ENCODE data around the gene CCDC15. TPM values are rescaled to one million over a fixed set of nuclear protein-coding genes. Genes with fewer than 3 reads are reported as not detected.
"Not testable (repeated sequence)": the region's sequence is repeated elsewhere in the genome, so short reads cannot be mapped to it uniquely, and the experiment has no call there.

Gene CCDC15
- polyA plus RNA-seq, 3 donors, result 3.7 to 4.4 (median 4.2) TPM

- no peak for DNase-seq (ENCODE audit: low read depth in 3 of 3, low spot score in 2 of 3)
These were observed 15.0 kb upstream of the CCDC15 start for GRCh38 chr11:124938970-124939369.

DNA sequence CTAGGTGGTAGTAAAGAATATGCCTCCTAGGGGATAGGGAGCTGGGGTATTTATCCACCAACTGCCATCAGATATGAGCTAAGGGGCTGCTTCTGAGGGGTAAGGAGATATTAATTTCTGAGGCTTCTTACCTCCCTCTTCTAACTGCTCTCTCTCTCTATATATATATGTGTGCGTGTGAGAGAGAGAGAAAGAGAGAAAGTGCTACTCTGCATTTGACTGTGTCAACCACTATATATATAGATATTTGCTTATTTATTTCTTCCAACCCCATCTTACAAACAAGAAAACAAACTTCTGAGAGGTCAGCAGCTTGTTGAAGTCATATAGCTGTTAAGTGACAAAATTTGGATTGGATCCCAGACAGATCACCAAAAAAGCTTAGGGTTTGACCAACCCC lies 12.3 kb upstream of the CCDC15 start:
- no peak for DNase-seq (ENCODE audit: low read depth in 3 of 3, low spot score in 2 of 3)

DNA sequence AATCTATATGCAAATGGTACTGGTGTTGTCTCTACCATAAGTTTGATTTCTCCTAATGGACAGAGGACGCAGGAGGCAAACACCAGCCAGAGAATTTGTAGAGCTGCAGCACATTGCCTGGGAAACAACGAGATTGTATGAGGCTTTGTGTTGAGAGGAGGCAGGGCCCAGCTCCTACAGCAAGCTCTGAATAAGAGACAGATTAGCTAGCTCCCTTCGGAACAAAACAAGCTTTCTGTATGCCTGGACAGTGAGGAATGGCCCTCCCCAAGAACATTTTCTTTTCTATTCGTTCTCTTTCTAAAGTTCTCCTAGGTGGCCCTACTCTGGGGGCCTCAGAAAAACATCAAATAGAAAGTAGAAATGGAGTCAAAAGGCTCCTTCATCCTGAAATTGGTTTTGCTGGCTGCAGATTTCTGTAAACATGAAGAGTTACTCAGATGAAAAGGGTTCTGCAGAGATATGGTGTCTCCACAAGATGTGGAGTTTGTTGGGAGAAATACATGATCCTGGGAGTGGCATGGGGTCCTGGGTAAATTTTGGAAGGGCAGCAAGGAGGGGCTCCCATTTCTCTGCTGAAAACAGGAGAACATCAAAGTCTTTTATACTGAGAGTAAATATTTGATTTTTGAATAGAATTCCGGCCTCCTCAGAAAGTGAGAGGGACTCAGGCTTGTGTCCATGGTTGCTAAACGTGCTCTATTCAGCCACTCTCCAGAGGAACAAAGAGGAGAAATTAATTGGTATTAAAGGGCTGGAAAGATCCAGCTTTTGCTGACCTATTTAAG lies 11.3 kb upstream of the CCDC15 start:
- DNase-seq (ENCODE audit: low read depth in 3 of 3, low spot score in 2 of 3), result no peak

GRCh38 chr11:124943254-124943616 lies 10.8 kb upstream of the CCDC15 start:
- no peak for DNase-seq (ENCODE audit: low read depth in 3 of 3, low spot score in 2 of 3)

GRCh38 chr11:124943741-124944140 lies 10.3 kb upstream of the CCDC15 start:
- DNase-seq (ENCODE audit: low read depth in 3 of 3, low spot score in 2 of 3), result no peak

- DNase-seq (ENCODE audit: low read depth in 3 of 3, low spot score in 2 of 3), result no peak
These were observed 9.4 kb upstream of the CCDC15 start for GRCh38 chr11:124944565-124944964.

- DNase-seq (ENCODE audit: low read depth in 3 of 3, low spot score in 2 of 3), result no peak
These were observed 8.2 kb upstream of the CCDC15 start for GRCh38 chr11:124945826-124946225.

DNA sequence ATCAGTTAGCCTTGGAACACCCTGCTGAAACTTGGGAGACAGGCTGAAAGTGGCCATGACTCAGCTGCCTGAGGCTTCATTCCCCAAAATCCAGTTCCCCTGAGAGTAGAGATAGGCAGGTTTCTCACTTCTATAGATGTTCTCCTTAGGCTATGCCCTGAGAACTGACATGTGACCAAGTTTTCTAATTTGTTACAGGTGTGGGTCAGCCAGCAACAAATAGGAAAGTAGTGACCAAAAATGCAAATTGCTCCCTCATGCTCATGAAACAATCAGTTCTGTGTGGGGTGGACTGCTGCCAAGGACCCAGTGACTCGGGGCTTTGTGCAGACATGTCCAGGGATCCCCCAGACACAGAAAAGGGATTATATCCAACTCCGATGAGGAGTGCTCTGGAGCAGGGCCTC lies 7.3 kb upstream of the CCDC15 start:
- no peak for DNase-seq (ENCODE audit: low read depth in 3 of 3, low spot score in 2 of 3)

- no peak for DNase-seq (ENCODE audit: low read depth in 3 of 3, low spot score in 2 of 3)
These were observed 3.2 kb upstream of the CCDC15 start for GRCh38 chr11:124950601-124951330.

GRCh38 chr11:124951341-124951740 lies 2.7 kb upstream of the CCDC15 start:
- no peak for DNase-seq (ENCODE audit: low read depth in 3 of 3, low spot score in 2 of 3)

- DNase-seq (ENCODE audit: low read depth in 3 of 3, low spot score in 2 of 3), result no peak
These were observed 571 bp downstream of the CCDC15 start for GRCh38 chr11:124954590-124954955.

GRCh38 chr11:124955035-124955434 lies 1.0 kb downstream of the CCDC15 start:
- no peak for DNase-seq (ENCODE audit: low read depth in 3 of 3, low spot score in 2 of 3)

- DNase-seq (ENCODE audit: low read depth in 3 of 3, low spot score in 2 of 3), result peak; percentile 40 to 59 (median 56)
These were observed 8.1 kb downstream of the CCDC15 start for GRCh38 chr11:124961972-124962609.

- DNase-seq (ENCODE audit: low read depth in 3 of 3, low spot score in 2 of 3), result not testable (repeated sequence)
These were observed 14.2 kb downstream of the CCDC15 start for GRCh38 chr11:124968197-124968596.

- no peak for DNase-seq (ENCODE audit: low read depth in 3 of 3, low spot score in 2 of 3)
These were observed 16.9 kb downstream of the CCDC15 start for GRCh38 chr11:124970925-124971324.

- no peak for DNase-seq (ENCODE audit: low read depth in 3 of 3, low spot score in 2 of 3)
These were observed 17.8 kb downstream of the CCDC15 start for GRCh38 chr11:124971810-124972209.

DNA sequence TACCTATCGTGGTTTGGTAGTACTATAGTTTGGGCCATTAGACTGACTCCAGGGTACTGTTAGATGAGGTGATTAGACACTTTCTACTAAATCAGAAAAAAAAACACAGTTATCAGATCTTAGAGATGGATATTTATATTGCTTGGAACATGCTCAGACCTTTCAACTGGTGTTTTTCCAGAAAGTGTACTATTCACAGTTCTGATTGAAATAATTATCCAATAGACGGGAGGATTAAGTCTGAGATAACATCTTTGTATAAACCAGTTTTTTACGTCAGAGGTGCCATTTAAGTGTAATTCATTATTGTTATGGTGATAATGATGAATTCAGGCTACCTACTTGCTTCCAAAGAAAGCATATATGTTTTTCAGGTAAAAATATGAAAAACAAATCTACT lies 22.5 kb downstream of the CCDC15 start:
- no peak for DNase-seq (ENCODE audit: low read depth in 3 of 3, low spot score in 2 of 3)

DNA sequence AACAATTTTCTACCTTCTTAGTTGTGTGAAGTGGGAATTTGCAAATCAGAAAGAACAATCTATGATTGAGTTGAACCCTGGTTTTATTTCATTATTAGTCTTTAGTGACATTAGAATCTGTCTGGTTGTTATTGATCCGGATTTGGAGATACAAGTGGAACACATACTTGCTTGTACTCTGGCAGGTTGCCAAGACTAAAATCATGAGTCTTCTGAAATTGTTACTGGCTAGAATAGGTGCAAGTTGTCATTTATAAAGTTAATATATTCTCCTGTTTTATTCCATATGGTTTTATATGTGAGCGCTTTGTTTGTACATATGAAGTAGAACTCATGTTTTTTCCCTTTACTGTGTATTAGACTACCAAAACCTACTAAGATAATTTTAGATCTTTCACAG lies 23.0 kb downstream of the CCDC15 start:
- DNase-seq (ENCODE audit: low read depth in 3 of 3, low spot score in 2 of 3), result no peak

DNA sequence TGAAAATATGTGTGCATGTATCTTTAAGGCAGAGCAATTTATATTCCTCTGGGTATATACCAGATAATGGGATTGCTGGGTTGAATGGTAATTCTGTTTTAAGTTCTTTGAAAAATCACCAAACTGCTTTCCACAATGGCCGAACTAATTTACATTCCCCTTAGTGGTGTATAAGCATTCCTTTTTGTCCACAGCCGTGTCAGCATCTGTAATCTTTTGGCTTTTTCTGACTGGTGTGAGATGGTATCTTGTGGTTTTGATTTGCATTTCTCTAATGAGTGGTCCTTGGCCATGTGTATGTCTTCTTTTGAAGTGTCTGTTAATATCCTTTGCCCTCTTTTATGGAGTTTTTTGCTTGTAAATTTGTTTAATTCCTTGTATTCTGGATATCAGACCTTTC lies 24.3 kb downstream of the CCDC15 start:
- no peak for DNase-seq (ENCODE audit: low read depth in 3 of 3, low spot score in 2 of 3)

- DNase-seq (ENCODE audit: low read depth in 3 of 3, low spot score in 2 of 3), result no peak
These were observed 28.0 kb downstream of the CCDC15 start for GRCh38 chr11:124982043-124982442.

GRCh38 chr11:124983674-124984511 lies 29.9 kb downstream of the CCDC15 start:
- DNase-seq (ENCODE audit: low read depth in 3 of 3, low spot score in 2 of 3), result no peak

Measured in right renal cortex interstitium (tissue), 3 donors.